GM12874 (cell line): ENCODE results near the gene GPX3.

Experiments used
- TF ChIP-seq, protein P1 (sequence below): IDR thresholded peaks from 2 replicates; pipeline ENCODE4 v1.5.1; 2011; ENCODE audit warnings: low read depth, mild to moderate bottlenecking, control low read depth, low read length, moderate library complexity; ENCODE audit not compliant: insufficient read depth

The GPX3 gene

DNA sequence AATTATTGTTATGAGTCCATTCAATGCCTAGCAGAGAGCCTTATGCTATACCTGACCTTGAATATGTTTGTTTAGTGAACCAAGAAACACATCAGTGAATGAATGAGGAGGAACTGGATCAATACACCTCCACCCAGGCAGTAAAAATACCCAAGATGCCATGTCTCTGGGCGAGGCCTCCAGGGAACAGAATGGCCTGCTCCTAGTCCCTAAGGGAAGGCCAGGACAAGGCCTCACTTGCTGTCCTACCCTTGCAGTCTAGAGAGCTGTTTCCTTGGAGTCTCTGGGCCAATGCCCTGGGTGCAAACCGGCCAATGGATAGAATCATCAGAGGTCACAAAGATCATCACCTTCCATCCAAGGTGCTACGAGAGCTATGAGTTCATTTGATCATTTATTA, 34.3 kb downstream of the GPX3 start:
- TF ChIP-seq, protein P1, sequence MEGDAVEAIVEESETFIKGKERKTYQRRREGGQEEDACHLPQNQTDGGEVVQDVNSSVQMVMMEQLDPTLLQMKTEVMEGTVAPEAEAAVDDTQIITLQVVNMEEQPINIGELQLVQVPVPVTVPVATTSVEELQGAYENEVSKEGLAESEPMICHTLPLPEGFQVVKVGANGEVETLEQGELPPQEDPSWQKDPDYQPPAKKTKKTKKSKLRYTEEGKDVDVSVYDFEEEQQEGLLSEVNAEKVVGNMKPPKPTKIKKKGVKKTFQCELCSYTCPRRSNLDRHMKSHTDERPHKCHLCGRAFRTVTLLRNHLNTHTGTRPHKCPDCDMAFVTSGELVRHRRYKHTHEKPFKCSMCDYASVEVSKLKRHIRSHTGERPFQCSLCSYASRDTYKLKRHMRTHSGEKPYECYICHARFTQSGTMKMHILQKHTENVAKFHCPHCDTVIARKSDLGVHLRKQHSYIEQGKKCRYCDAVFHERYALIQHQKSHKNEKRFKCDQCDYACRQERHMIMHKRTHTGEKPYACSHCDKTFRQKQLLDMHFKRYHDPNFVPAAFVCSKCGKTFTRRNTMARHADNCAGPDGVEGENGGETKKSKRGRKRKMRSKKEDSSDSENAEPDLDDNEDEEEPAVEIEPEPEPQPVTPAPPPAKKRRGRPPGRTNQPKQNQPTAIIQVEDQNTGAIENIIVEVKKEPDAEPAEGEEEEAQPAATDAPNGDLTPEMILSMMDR = no peak

DNA sequence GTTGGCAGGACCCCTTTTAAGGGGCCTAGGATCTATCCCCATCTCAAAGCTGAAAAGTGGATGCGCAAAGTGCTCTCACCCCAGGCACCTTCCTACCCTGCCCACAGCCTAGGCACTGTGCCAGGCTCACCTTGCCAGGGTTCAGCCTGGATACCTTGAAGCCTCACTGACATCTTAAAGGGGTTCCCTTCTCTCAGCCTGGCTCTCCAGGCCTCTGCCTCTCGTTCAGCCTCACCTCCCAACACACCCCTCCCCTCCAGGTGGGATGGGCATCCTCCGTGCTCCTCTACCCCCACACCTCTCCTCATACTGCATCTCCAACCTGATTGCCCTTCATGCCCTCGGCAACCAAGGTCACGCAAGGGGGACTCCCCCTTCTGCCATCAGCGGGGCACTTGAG, 34.9 kb downstream of the GPX3 start:
- TF ChIP-seq, protein P1 = no peak

DNA sequence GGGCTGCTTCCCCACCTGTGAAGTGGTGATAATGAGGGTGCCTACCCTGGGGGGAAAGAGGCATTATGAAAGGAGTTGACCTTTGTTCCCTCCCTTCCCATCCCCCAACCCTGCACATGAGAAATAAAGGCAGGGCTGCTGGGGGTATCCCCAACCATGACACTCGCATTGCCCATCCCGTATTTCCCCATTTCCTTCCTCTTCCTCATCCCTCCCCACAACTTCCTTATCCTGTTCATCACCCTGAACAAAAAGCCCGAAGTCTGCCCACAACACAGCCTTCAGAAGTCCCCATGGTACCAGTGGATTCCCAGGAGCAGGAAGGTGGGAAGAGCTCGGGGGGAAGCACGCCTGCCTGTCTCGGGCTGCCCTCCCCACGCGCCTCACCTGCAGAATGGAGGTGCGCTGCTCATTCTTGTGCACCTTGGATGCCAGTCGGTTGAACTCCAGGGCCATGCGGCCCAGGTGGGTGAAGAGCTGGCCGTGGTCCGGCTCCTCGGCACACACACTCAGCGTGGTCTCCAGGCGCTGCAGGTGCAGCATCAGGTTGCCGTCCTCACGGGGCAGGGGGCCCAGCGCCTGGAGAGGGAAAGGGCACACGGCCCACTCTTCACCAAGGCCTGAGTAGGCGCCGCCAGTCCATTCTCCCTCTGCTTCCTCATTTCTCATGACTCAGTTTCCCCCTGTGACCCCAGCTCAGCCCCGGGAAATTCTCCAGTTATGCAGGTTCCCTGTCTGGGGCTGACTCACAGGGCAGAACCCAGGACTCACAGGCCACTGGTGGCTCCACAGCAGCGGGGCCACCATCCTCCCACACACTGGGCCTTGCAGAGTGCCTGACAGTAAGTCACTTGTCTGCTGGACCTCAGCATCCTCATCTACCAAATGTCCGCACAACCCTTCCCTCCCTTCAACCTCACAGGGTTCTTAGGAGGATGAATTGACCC, 36.3 kb downstream of the GPX3 start:
- TF ChIP-seq, protein P1 = no peak

DNA sequence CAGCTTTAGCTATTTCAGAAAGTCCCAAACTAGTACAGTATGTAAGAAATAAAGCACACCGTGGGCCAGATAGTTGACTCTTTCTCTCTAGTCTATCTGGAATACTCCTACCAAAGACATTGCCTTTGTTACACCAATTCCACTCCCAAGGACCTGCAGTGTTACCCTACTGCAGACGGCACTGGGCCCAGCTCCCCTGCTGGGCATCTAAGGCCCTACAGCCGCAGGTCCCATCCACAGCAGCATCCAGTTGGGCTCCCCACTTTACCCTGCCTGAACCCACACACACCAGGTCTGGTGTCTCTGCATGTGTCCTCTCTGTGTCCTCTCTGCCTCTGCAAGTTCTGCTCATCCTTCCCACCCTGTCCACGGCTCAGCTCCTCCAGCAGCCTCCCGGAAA, 37.9 kb downstream of the GPX3 start:
- TF ChIP-seq, protein P1 = 0 out of 2 replicates have a peak, but pooled peaks have one; percentile 4

DNA sequence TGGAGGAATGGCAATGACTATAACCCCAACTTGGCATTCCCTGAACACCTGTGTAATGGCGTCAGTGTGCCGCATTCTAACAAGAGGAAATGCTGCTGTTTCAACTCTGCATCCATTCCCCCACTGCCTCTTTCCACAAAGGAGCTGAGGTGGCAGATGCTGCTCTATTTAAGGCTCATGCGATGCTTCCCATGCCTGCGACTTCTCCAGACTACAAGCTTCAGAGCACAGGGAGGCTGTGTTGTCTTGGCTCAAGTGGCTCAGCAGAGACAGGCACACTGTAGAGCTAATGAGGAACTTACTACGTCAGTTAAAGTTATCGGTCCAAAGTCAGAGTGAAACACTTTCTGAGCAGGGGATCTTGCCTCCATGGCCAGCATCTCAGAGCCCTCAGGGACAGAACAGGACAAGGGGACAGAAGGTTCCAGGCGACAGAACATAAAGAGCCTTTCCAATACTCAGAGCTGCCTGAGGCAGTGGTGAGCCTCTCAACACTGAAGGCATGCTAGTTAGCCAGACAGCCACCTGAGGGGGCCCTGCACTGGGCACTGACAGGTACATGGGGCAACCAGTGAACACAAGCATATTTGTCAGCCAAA, 38.6 kb downstream of the GPX3 start:
- TF ChIP-seq, protein P1 = no peak

GRCh38 chr5:151060742-151061141, 40.4 kb downstream of the GPX3 start:
- TF ChIP-seq, protein P1 = no peak

GRCh38 chr5:151062405-151063141, 42.2 kb downstream of the GPX3 start:
- TF ChIP-seq, protein P1 = no peak
